A549 treated with RU486 at 1 μM for 4 hours (cell line): ENCODE measurements around the gene HORMAD2. TPM values are rescaled to one million over a fixed set of nuclear protein-coding genes. Genes with fewer than 3 reads are reported as not detected.

Source experiments
- total RNA-seq: library from RNA; stranded (reverse); fragments of 200-300 nt; extraction: Qiagen RNA extraction; gene quantifications from 5 replicates; pipeline ENCODE4 v1.2.3, GENCODE V29; 2022; ENCODE audit warnings: low read depth

HORMAD2 gene
- total RNA-seq: not detected in 5 replicates

GRCh38 chr22:30079952-30080533, at the start of gene HORMAD2:
Gene HORMAD2, plus strand, starts transcription at chr22:30080464. Its CDS starts 13,489 bp downstream, at chr22:30093953.

Other genes with a start within 250 kb of the HORMAD2 start
- 24.2 to 33.9 TPM (median 30.9 TPM) in 5 replicates for gene ASCC2, start 242.2 kb upstream of the HORMAD2 start, total RNA-seq
- gene MTMR3, start 197.3 kb upstream of the HORMAD2 start, total RNA-seq: 7.8 to 10.1 TPM (median 9.5 TPM) in 5 replicates
- gene LIF, start 166.3 kb downstream of the HORMAD2 start, total RNA-seq: 22.4 to 37.6 TPM (median 34.3 TPM) in 5 replicates
- gene OSM, start 186.4 kb downstream of the HORMAD2 start, total RNA-seq: not detected in 5 replicates
- gene CASTOR1, start 209.0 kb downstream of the HORMAD2 start, total RNA-seq: 3.3 to 6.3 TPM (median 4.7 TPM) in 5 replicates
- 9.1 to 11.7 TPM (median 10.1 TPM) in 5 replicates for gene TBC1D10A, start 246.5 kb downstream of the HORMAD2 start, total RNA-seq